Body of pancreas (tissue), 4 donors: Measurements from ENCODE around the gene TTC29. TPM values are rescaled to one million over a fixed set of nuclear protein-coding genes. Genes with fewer than 3 reads are reported as not detected.

Source experiments
- ATAC-seq: fragments of 150-250 bp; one replicate; pipeline ENCODE4 v1.9.1; 2016
- DNase-seq, 4 donors: peaks; one replicate each; pipeline ENCODE4 v3.0.0-alpha.2; 2019
- H3K27ac ChIP-seq, 4 donors: fragments of 200-600 bp; sonication (generic); 1 replicate in 3 of 4; 2 replicates in 1 of 4; pipeline versions ENCODE4 v1.5.1 to v1.6.1; 2016 to 2019; ENCODE audit warnings: mild to moderate bottlenecking in 1 of 4, mixed read lengths in 1 of 4, moderate library complexity in 1 of 4
- H3K27me3 ChIP-seq, 2 donors: fragments of 200-600 bp; sonication (generic); one replicate each; pipeline ENCODE4 v1.6.0; 2016; ENCODE audit warnings: mild to moderate bottlenecking in 1 of 2
- H3K36me3 ChIP-seq, 2 donors: fragments of 200-600 bp; sonication (generic); replicated peaks in 1 of 2; 2 replicates each; pipeline ENCODE4 v1.5.1; 2016; ENCODE audit warnings: low read depth in 2 of 2; ENCODE audit not compliant: insufficient read depth in 1 of 2
- H3K4me1 ChIP-seq: fragments of 200-600 bp; sonication (generic); one replicate; pipeline ENCODE4 v1.6.0; 2016
- H3K4me3 ChIP-seq, 2 donors: fragments of 200-600 bp; sonication (generic); 1 replicate in 1 of 2; 2 replicates in 1 of 2; pipeline ENCODE4 v1.5.1; 2016 to 2019
- H3K9me3 ChIP-seq, 3 donors: fragments of 200-600 bp; sonication (generic); 1 replicate in 2 of 3; 2 replicates in 1 of 3; pipeline ENCODE4 v1.5.1; 2016
- POLR2A ChIP-seq, 3 donors: fragments of 450-650 bp; IDR thresholded peaks; one replicate each; pipeline ENCODE4 v1.6.1; 2016; ENCODE audit warnings: antibody characterized with exemption in 3 of 3, mild to moderate bottlenecking in 2 of 3
- WGBS, 2 donors: methylation state at CpG; one replicate each; pipeline ENCODE4 v1.1.5; 2017; 5-methylcytosine and 5-hydroxymethylcytosine counted together
- intact Hi-C: fragments of 100-400 bp; cut with DNase I; formaldehyde crosslinking; loops from one replicate; pipeline ENCODE4 v1.15.1; 2023
- total RNA-seq, 2 donors: library from RNA; depleted of rRNA; stranded (reverse); fragments of >200 nt; gene quantifications; one replicate each; pipeline ENCODE4 v1.1.0, GENCODE V29; 2016
- TF ChIP-seq, protein P1 (sequence below), 7 experiments: fragments of 450-650 bp in 4 of 7; fragments of 200-600 bp in 3 of 7; sonication (generic) in 3 of 7; IDR thresholded peaks; one replicate each; pipeline ENCODE4 v1.5.1; 2016 to 2019; ENCODE audit warnings: antibody characterized with exemption in 7 of 7

TTC29 gene
- total RNA-seq, 2 donors from 2014 or later: not detected

GRCh38 chr4:146855761-146856160 is 89.9 kb downstream of the TTC29 start:
- Histone ChIP-seq H3K4me1 (no peaks in the 10 kb centered on the region), H3K36me3 (no peaks in the 10 kb centered on the region), H3K9me3 (no peaks in the 10 kb centered on the region), H3K27me3 (no peaks in the 10 kb centered on the region), H3K27ac (no peak overlapping the region), H3K4me3 (no peak overlapping the region)
- 74 to 84% methylated on average over 4 of the region's 4 CpGs for WGBS, 2 donors
- DNase-seq: no peak
- TF ChIP-seq POLR2A (IDR thresholded peaks at IDR 0.05): no peak
- TF ChIP-seq, protein P1, sequence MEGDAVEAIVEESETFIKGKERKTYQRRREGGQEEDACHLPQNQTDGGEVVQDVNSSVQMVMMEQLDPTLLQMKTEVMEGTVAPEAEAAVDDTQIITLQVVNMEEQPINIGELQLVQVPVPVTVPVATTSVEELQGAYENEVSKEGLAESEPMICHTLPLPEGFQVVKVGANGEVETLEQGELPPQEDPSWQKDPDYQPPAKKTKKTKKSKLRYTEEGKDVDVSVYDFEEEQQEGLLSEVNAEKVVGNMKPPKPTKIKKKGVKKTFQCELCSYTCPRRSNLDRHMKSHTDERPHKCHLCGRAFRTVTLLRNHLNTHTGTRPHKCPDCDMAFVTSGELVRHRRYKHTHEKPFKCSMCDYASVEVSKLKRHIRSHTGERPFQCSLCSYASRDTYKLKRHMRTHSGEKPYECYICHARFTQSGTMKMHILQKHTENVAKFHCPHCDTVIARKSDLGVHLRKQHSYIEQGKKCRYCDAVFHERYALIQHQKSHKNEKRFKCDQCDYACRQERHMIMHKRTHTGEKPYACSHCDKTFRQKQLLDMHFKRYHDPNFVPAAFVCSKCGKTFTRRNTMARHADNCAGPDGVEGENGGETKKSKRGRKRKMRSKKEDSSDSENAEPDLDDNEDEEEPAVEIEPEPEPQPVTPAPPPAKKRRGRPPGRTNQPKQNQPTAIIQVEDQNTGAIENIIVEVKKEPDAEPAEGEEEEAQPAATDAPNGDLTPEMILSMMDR (IDR thresholded peaks at IDR 0.05): no peak
- ATAC-seq: no peak
- intact Hi-C loops: no loop called here

DNA sequence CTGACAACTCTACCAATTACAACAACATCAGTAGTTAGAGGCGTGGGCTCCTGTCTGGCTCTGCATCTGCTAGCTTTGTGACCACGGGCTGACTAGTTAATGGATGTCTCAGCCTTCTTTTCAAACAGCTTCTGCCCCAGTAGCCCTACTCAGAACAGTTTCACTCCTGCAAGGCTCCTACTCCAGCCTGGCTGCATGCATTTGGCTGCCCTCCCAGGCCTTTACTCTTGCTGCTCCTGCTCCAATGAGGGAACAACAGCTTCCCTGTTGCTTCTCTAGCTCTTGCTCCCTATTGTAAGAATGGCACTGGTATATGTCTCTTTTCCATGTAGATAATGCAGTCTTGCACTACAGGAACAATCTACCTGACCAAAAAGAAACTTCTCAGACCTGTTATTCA is 93.3 kb downstream of the TTC29 start:
- intact Hi-C loops: no loop called here
- Histone ChIP-seq H3K27me3 (no peaks in the 10 kb centered on the region), H3K4me1 (no peaks in the 10 kb centered on the region), H3K27ac (no peak overlapping the region), H3K9me3 (no peaks in the 10 kb centered on the region), H3K36me3 (no peaks in the 10 kb centered on the region), H3K4me3 (no peak overlapping the region)
- ATAC-seq: no peak
- no peak for TF ChIP-seq POLR2A (IDR thresholded peaks at IDR 0.05)
- DNase-seq: no peak
- WGBS, 2 donors: 35 to 39% methylated on average over 2 of the region's 2 CpGs

GRCh38 chr4:146847345-146847744 is 98.3 kb downstream of the TTC29 start:
- no peaks in the 10 kb centered on the region for H3K9me3 ChIP-seq
- no peak overlapping the region for H3K4me3 ChIP-seq
- DNase-seq: no peak
- no peaks in the 10 kb centered on the region for H3K36me3 ChIP-seq
- intact Hi-C loops: no loop called here
- TF ChIP-seq, protein P1 (IDR thresholded peaks at IDR 0.05): no peak
- no peak for TF ChIP-seq POLR2A (IDR thresholded peaks at IDR 0.05)
- WGBS, 2 donors: 47 to 77% methylated on average over 5 of the region's 5 CpGs
- no peaks in the 10 kb centered on the region for H3K27me3 ChIP-seq
- no peak overlapping the region for H3K27ac ChIP-seq
- no peak for ATAC-seq
- no peaks in the 10 kb centered on the region for H3K4me1 ChIP-seq

DNA sequence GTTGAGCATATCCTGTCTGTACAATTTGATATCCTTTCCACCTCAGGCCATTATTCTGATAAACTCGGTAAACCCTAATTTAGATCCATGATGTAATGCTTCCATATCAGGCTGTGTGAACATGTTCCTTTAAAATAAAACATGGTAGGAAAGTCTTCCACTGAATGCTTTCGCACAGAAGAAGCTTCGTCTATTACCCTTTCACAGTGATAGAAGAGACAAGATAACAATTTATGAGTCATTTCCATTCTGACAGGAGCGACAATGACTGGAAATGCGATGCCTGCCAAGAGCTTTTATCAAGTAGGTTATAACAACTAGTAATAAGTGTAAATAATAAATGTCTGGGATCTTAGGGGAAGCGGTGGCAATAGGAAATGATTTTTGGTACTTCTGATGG is 98.8 kb downstream of the TTC29 start:
- no peak for ATAC-seq
- TF ChIP-seq, protein P1 (IDR thresholded peaks at IDR 0.05): no peak
- TF ChIP-seq POLR2A (IDR thresholded peaks at IDR 0.05): no peak

GRCh38 chr4:146844761-146845160 is 100.9 kb downstream of the TTC29 start:
- Histone ChIP-seq H3K4me3 (no peak overlapping the region), H3K9me3 (no peaks in the 10 kb centered on the region), H3K27ac (no peak overlapping the region), H3K4me1 (no peaks in the 10 kb centered on the region), H3K36me3 (no peaks in the 10 kb centered on the region), H3K27me3 (no peaks in the 10 kb centered on the region)
- no peak for TF ChIP-seq POLR2A (IDR thresholded peaks at IDR 0.05)
- 56 to 57% methylated on average over 4 of the region's 4 CpGs for WGBS, 2 donors
- intact Hi-C loops: no loop called here
- DNase-seq (no peak), ATAC-seq (no peak)

More for the DNA sequence above, 98.8 kb downstream of the TTC29 start:
- H3K9me3 ChIP-seq: no peaks in the 10 kb centered on the region
- WGBS, 2 donors: 59 to 80% methylated on average over 6 of the region's 6 CpGs
- DNase-seq: no peak
- no peak overlapping the region for H3K4me3 ChIP-seq
- no peak overlapping the region for H3K27ac ChIP-seq
- H3K4me1 ChIP-seq: no peaks in the 10 kb centered on the region
- intact Hi-C loops: no loop called here
- no peaks in the 10 kb centered on the region for H3K27me3 ChIP-seq
- no peaks in the 10 kb centered on the region for H3K36me3 ChIP-seq

GRCh38 chr4:146842876-146843275 is 102.8 kb downstream of the TTC29 start:
- Histone ChIP-seq H3K9me3 (no peaks in the 10 kb centered on the region), H3K27me3 (no peaks in the 10 kb centered on the region), H3K36me3 (no peaks in the 10 kb centered on the region), H3K4me1 (no peaks in the 10 kb centered on the region), H3K27ac (no peak overlapping the region), H3K4me3 (no peak overlapping the region)
- DNase-seq: no peak
- TF ChIP-seq, protein P1 (IDR thresholded peaks at IDR 0.05): no peak
- no peak for TF ChIP-seq POLR2A (IDR thresholded peaks at IDR 0.05)
- intact Hi-C loops: no loop called here
- ATAC-seq: no peak
- WGBS, 2 donors: 51 to 54% methylated on average over 1 of the region's 1 CpG
